Tongue (tissue), 2 donors: Measurements from ENCODE around the gene JAKMIP1. TPM values are rescaled to one million over a fixed set of nuclear protein-coding genes. Genes with fewer than 3 reads are reported as not detected.

Experiments used
- DNase-seq: peaks from one replicate; pipeline ENCODE4 v3.0.0-alpha.2; 2015
- total RNA-seq: library from RNA; depleted of rRNA; stranded (reverse); fragments of >200 nt; gene quantifications from one replicate; pipeline ENCODE4 v1.2.3, GENCODE V29; 2014

The JAKMIP1 gene
- total RNA-seq, 1 donor from 2014 or later, result not detected

- no peak for DNase-seq
Measured at GRCh38 chr4:6065166-6065565, 135.2 kb downstream of the JAKMIP1 start.

- no peak for DNase-seq
Measured at GRCh38 chr4:6064383-6064782, 136.0 kb downstream of the JAKMIP1 start.

- no peak for DNase-seq
Measured at GRCh38 chr4:6063684-6064083, 136.7 kb downstream of the JAKMIP1 start.

DNA sequence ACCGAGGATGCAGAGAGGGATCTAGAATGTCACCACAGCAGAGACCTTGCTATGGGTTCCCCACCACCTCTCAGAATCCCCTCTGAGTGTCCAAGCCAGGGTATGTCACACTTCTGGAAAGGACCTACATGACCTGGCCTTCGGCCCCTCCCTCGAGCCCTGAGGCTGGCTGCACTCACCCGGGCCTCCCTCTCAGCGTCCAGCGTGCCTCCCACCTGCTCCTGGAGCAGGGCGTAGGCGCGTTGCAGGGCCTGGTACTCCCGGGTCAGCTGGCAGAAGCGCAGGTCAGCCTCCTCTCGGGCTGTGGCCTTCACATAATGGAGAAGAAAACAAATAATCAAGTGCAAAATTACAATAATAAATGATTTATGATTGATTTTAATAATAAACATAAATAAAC, 138.2 kb downstream of the JAKMIP1 start:
- no peak for DNase-seq

GRCh38 chr4:6059375-6059805, 141.0 kb downstream of the JAKMIP1 start:
- no peak for DNase-seq

DNA sequence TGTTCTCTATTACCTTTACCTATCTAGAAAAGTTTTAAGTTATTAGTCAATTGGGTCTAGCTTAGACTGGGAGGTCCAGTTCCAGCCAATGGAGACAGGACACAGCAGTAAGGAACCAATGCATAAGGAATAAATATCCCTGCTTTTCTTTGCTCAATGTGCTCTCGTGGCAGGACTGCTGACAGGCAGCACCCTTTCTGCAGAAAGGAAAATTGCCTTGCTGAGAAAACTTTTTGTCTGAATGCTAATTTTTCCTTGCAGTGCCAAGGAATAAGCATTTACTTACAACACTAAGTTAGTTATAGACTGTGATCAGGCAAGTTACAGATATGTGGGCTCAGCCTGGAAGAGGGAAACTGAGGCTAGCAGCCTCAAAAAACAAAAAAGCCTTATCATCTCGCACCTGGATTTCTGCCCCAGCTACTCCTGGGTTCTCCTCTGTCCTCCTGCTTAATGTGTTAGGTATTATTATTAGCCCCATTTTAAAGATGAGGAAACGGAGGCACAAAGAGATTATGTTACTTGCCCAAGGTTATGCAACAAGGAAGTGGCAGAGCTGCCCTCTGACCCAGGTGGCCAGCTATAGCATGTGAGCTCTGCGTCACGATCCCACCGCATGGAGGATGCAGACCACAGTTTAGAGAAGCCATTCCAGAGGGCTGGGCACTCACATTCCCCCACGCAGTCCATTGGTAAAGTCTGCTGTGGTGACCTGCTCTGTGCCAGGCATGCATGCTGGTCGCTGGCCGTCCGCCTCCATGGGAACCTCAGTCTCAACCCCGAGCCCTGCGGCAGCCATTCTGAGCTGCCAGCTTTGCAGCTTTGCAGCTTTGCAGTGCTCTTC, 141.6 kb downstream of the JAKMIP1 start:
- no peak for DNase-seq

DNA sequence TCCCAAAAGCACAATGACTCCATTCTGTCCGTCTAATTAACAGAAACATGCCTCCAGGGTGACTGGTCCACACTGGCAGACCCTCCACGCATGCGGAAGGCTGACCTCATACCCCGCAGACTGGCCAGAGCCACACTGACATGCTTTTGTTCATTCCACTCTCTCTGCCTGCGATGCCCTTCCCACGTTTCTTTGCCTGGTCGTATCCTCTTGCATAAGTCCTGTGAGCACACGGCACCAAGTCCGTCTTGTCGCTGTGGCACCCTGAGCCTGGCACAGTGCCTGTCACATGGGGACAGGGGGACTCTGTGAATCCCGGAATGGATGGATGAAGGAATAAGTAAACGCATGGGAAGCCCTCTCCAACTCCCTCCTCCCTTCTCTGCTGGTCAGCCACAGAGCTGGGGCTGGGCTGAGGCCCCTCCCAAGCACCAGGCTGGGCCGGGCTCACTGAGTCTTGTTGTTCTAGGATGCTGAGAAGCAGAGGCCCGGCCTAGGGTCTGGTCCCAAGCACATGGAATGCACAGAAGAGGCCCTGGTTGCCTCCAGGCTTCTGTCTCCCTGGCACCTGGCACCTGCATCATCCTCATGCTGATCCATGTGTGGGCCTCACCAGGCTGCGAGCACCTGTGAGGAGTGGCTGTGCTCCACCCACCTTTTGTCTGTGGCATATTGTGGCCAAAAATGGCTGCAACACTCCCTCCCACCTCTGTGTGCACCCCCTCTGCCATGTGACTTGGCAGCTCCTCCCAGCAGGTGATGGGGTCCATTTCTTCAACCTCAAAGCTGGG, 143.2 kb downstream of the JAKMIP1 start:
- DNase-seq, result no peak

DNA sequence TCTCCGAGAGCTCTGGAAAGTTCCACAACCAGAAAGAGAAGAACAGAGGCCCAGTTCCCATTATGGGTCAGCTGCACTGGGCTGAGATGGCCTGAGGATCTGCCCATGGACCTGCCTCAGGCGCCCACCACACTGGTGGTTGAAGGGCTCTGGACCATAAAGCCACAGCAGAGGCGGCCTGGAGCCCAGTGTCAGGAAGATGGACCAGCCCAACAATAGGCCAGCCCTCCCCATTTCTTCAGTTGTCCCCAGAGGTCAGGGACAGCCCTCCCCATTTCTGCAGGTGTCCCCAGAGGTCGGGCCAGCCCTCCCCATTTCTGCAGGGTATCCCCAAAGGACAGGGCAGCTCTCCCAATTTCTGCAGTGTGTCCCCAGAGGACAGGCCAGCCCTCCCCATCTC, 144.9 kb downstream of the JAKMIP1 start:
- no peak for DNase-seq

GRCh38 chr4:6055030-6055429, 145.3 kb downstream of the JAKMIP1 start:
- DNase-seq, result no peak

- DNase-seq, result no peak
Measured at GRCh38 chr4:6054162-6054922, 146.0 kb downstream of the JAKMIP1 start.

GRCh38 chr4:6052679-6053078, 147.7 kb downstream of the JAKMIP1 start:
- DNase-seq, result no peak

- DNase-seq, result peak; percentile 55
Measured at GRCh38 chr4:6050551-6050950, 149.8 kb downstream of the JAKMIP1 start.

- DNase-seq, result peak; percentile 60
Measured at GRCh38 chr4:6049985-6050384, 150.4 kb downstream of the JAKMIP1 start.

- DNase-seq, result no peak
Measured at GRCh38 chr4:6049278-6049677, 151.1 kb downstream of the JAKMIP1 start.

DNA sequence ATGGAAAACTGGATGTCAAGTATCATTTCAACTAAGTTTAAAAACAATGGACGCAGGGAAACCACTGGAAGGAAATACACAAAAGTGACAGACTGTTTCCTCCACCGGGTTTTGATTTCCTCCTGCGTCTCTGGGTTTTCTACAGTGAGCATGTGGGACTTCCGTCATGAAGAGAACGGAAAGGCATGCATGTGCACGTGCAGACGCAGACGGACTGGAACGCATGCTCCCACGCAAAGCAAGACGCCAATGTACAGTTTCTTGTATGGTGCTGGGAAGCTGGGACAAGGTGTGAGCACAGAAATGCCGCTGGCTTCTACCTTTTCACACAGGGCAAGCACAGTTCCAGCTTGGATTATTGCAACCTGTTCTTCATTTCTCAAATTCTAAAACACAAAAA, 151.8 kb downstream of the JAKMIP1 start:
- no peak for DNase-seq

- no peak for DNase-seq
Measured at GRCh38 chr4:6047130-6047673, 153.1 kb downstream of the JAKMIP1 start.

GRCh38 chr4:6046526-6047129, 153.7 kb downstream of the JAKMIP1 start:
- DNase-seq, result no peak

- no peak for DNase-seq
Measured at GRCh38 chr4:6044805-6045204, 155.5 kb downstream of the JAKMIP1 start.

DNA sequence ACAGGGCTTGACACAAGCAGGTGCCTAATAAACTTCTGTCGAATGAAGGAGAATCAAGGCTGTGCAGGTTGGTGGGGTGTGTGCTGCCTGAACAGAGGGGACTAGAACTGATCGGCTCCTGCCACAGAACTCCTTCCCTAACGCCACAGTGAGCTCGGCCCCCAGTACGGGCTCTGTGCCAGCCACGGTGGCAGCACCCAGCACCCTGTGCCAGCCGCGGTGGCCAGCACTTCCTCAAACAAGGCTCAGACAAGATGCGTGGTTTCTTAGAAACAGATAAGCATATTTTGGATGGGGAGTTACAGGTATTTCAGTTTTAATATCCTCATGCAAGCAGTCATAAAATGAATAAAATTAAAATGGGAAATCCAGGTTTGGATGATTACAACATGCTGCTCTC, 156.1 kb downstream of the JAKMIP1 start:
- no peak for DNase-seq

DNA sequence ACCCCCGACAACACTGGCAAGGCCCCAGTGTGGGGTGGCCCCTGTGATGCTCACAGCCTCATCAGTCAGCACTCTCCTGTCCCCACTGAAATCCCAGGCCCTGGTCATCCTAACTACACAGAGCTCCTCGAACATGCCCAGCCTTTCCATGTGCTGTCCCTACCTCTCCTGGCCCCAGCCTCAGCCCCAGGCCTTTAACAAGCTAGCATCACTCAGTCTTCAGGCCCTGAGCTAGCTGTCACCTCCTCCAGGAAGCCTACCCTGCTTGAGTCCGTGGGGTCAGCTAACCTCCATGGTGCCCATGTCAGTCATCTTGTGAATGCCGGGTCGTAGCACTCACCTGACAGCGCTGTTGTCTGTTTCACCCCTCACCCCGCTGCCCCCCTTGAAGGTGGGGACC, 156.5 kb downstream of the JAKMIP1 start:
- DNase-seq, result no peak

DNA sequence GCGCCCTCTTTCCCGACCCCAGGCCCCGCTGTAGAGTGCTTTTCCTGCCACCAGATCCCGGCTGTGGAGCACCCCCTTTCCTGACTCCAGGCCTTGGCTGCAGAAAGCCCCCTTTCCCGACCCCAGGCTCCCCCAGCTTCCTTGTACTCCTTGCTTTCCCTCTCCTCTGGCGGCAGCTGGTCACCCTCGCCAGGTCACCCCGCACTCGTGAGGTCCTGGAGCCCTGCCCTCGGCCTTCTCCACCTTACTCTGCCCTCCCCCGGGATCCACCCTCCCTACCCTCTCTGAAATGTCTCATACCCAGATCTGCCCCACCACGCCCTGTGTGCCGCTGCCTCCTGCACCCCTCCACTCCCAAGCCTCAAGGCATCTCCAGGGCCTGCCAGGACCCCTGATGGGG, 157.2 kb downstream of the JAKMIP1 start:
- no peak for DNase-seq
